GM19467 (cell line): ENCODE data around the gene BLM.
"Not testable (repeated sequence)": the region's sequence is repeated elsewhere in the genome, so short reads cannot be mapped to it uniquely, and the experiment has no call there.

Experiments used
- ATAC-seq: cut with Tn5 transposase; IDR thresholded peaks from one replicate; pipeline ENCODE4 v1.9.1; 2021; ENCODE audit warnings: mild to moderate bottlenecking, moderate library complexity; ENCODE audit not compliant: unreplicated experiment

The BLM gene

DNA sequence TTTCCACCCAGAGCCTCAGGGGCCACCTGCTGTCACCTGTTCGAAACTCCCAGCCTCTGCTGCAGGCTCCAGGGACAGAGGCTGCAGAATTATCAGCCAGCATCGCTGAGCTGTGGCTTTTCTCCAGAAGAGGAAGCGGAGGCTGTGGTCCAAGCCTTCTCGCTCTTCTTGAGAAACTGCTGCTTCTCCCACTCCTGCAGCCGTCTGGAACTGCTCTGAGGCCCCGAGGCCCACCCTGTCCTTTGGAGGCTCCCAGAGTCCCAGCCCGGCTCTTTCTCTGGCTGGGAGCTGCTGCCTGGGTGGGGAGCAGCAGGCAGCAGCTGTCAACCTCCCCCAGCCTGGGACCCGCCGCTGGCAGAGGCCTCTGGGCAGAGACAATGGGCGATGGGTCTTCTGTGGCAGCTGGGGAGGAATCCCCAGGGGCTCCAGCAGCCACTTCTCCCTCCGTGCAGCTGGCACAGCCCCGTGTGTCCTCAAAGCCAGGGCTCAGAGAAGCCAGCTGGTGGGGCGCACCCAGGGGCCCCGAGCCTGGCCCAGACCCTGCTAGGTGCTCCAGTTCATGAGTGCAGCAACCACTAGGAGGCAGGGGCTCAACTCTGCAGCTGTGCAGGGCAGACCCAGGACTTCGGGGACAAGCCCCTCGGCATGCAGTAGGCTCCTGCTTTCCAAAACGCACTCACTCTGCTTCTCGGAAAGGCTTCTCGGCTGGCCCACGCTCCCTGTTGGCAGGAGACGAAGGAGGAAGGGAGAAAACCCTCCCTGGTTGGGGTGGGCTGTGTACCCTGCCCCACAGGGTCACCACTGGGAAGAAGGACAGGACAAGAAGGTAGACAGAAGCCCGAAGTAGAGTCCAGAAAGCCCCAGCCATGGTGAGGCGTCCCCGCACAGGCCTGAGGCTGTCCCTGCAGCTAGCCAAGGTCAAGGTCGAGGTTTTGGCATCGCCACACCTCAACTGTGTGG, 101.4 kb downstream of the BLM start:
- peak; percentile 47 for ATAC-seq

DNA sequence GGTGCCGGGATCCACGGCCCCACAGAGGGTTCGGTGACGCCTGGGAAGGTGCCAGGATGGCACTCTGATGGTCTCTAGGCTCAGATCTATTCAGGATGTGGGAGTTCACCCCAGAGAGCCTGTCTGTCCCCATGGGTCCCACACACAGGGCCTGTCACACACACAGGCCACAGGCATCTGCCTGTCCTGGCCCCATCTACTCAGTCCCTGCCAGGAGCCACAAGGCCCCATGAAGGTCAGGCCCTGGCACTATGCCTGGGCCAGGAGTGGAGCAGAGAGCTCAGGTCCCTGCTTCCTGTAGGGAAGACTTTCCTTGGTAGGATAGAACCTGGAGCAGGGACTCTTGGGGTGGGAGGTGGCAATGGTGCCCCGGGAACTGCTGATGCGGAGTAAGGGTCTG, 102.2 kb downstream of the BLM start:
- ATAC-seq, result no peak

DNA sequence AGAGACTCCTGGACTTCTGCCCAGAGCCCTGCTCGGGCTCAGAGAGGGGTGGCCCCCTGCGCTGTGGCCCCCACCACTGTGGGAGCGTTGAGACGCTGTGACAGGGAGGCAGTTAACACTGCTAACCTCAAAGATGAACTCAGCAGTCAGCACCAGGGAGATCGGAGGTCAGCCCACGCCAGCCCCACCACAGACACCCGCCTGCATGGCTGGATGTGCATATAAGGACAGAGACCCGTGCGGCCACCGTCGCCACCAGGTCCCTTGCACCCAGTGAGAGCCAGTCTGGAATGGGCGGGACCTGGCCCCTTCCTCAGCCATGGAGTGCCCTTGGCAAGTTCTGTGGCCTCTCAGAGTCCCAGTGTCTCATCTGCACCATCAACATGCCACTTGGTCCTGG, 102.7 kb downstream of the BLM start:
- no peak for ATAC-seq

DNA sequence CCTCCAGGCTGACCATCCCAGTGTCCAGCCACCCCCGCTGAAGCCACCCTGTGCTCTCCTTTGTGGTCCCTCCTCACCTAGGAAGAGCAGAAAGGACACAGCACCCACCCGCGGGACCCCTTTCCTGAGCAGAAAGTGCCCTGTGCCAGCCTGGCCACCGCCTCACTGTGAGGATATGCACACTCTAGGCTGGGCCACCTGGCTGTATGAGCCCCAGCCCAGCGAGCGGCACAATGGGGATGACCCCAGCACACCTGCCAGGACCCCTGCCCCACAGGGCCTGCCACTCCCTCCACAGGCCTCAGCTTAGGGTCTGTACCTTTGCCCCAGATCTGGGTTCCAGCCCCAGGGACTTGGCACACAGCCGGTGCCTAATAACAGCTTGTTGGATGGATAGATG, 103.3 kb downstream of the BLM start:
- no peak for ATAC-seq

DNA sequence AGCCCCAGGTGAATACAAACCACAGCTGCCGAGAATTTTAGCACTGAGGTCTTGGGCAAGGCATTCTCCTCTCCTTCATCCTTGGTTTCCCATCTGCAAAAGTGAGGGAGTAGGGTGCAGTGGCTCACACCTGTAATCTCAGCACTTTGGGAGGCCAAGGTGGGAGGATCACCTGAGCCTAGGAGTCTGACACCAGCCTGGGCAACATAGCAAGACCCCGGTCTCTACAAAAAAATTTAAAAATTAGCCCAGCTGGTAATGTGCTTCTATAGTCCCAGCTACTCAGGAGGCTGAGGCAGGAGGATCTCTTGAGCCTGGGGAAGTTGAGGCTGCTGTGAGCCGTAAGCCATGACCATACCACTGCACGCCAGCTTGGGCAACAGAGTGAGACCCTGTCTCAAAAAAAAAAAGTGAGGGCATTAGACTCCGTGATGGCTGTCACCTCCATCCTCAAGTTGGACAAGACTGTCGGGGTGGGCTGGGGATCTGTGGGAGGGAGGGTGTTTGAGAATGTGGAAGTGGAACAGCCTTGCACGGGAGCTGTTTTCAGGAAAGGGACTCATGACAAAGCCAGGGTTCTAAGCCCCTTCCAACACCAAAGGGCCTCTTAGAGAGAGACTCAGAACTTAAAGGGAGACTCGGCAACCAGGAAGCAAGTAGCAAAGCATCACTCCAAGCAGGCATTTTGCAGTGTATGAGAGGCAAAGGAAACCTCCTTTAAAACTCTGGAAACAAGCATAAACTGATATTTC, 105.2 kb downstream of the BLM start:
- no peak for ATAC-seq

DNA sequence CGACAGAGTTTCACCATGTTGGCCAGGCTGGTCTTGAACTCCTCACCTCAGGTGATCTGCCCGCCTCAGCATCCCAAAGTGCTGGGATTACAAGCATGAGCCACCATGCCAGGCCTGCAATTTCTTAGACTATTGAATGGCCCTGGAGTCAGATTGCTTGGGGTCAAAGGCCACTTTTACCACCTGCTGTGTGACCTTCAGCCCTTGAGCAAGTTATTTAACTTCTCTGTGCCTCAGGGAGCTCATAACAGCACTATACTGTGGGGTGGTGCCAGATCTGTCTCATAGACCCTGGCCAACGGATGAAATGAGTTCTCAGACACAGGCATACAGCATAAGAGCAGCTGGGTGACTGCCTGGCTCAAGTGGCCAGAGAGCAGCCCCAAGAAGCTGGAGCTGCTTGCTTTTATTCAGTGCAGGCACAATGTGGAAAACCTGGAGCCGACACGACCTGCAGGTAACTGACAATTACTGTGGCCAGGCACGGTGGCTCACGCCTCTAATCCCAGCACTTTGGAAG, 106.4 kb downstream of the BLM start:
- no peak for ATAC-seq

DNA sequence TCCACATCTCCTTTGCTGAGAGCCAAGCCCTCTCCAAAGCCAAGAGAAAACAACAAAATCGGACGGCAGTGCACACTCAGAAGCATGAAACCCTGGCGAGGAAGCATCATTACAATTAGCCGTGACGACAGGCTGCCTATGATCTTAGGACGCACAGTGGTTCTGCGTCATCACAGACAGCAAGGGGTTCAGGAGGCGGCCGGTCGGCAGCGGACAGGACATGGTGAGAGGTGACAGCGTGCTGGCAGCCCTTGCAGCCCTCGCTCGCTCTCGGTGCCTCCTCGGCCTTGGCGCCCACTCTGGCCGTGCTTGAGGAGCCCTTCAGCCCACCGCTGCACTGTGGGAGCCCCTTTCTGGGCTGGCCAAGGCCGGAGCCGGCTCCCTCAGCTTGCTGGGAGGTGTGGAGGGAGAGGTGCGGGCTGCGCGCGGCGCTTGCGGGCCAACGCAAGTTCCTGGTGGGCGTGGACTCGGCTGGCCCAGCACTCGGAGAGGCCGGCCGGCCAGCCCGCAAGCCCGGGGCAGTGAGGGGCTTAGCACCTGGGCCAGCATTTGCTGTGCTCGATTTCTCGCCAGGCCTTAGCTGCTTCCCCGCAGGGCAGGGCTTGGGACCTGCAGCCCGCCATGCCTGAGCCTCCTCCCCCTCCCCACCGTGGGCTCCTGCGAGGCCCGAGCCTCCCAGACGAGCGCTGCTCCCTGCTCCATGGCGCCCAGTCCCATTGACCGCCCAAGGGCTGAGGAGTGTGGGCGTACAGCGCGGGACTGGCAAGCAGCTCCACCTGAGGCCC, 108.2 kb downstream of the BLM start:
- not testable (repeated sequence) for ATAC-seq

DNA sequence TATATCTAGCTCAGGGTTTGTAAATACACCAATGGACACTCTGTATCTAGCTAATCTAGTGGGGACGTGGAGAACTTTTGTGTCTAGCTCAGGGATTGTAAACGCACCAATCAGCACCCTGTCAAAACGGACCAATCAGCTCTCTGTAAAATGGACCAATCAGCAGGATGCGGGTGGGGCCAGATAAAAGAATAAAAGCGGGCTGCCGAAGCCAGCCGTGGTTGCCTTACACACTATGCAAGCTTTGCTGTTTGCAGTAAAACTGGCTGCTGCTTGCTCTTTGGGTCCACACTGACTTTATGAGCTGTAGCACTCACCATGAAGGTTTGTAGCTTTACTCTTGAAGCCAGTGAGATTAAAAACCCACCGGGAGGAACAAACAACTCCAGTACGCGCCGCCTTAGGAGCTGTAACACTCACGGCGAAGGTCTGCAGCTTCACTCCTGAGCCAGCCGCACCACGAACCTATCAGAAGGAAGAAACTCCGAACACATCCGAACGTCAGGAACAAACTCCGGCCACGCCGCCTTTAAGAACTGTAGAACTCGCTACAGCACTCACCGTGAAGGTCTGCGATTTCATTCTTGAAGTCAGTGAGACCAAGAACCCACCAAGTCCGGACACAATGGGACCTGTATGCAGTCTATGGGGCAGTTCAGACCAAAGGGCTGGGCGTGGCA, 109.2 kb downstream of the BLM start:
- not testable (repeated sequence) for ATAC-seq

DNA sequence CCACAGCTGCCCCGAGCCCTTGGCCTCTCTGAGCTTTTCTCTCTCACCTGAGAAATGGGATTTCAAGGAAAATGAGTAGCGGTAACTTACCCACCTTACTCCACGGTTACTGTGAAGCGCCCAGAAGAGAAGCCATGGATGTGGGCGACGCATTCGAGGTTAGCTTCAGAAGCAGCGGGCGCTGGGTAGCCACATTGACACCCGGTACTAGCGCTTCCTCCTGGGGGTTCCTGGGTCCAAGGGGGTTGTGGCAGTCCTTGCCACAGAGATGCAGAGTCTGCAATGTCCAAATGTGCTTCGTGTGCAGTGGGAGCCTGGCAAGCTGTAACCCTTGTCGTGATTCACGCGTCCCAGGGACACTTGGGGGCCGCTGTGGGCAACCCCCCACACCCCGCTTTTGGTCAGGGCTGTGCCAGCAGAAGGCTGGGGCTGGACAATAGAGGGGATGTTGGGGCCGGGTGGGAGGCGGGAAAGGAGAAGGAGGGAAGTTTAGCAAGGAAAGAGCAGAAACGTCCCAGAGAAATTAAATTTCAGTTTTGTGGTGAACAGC, 109.8 kb downstream of the BLM start:
- no peak for ATAC-seq

DNA sequence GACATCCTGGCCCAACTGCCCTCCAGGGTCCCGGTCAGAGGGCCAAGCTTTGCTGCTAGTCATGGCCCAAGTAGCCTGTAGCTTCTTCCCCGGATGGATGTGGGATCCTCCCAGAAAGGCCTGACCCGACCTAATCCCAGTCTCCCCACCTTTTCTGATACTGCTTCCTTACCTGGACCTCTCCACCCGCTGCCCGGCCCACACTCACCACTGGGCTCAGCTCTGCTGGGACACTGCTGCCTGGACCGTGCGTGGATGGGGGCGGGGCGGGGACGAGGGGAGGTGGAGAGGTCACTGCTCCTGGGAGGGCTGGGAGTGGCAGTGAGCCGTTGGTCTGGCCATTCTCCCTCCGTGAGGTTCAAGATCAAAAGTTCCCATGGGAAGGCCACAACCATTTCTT, 111.0 kb downstream of the BLM start:
- no peak for ATAC-seq

DNA sequence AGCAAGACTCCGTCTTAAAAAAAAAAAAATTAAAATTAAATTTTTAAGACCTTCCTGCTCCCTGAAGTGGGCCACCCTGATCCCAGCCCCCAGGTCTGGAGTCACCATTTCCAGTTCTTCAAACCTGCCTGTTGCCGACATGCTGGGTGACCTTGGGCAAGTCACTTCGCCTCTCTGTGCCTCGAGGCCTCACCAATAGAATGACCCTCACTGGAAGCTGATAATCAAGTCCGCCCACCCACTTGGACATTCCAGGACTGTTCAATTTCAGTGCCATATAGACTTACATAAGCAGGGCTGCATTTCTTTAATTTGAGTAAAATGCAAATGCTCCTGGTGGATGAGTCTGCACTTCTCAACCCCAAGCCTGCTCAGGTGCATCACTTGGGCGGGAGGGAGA, 112.0 kb downstream of the BLM start:
- ATAC-seq, result no peak

DNA sequence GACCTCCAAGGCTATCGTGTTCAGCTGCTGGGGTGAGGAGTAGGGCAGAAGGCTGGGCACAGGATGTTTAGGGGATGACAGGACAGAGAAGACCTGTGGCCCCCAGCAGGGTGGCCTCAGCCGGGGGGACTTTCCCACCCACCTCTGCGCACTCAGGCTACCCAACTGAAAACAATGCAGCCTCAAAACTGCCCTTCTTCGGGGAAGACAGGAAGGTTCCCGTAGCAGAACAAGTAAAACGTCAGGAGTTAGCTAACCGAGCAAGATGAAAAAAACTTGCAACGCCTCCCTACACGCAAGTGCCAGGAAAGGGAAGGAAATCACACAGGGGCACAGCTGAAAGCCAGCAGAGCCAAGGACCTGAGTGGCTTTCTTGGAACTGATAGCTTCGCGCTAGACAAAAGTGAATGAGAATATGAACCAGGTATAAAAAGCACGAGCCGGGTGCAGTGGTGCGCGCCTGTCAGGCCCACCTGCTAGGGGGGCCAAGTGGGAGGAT, 112.8 kb downstream of the BLM start:
- no peak for ATAC-seq

DNA sequence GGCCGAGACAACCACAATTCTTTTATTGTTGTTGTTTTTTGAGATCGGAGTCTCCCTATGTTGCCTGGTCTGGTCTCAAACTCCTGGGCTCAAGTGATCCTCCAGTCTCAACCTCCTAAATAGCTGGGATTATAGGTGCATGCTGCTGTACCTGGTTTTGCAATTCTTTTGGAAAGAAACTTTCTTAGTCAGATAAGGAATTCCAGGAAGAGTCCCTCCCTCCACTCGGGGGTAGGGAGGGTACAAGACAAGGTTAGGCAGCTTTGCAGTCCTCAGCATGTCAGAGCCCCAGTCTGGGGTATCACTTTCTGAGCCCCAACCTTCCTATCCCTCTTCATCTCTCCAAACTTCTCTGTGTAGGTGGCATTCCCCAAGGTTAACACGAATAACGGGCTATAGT, 117.5 kb downstream of the BLM start:
- ATAC-seq, result no peak

DNA sequence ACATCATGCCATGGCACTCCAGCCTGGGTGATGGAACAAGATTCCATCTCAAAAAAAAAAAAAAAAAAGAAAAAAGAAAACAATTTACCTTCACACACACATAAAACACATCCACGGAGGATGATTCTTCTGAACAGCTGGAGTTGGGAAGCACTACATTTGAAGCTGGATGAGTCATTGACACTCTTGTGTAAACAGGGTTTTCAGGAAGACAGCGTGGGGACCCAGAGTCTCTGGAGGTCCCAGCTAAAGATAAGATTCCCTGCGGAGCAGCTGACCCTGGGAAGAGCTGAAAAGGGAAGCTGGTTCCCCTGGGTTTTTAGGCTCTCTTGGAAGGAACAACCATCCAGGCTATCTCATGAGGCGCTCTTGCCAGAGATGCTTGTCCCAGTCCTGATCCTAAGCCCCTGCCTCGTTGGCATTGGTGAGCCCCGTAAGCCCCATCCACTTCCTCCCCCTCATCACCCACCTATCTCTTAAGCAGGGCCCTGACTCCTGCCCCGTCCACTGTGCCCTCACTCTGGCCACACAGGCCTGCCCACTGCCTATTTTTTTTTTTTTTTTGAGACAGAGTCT, 119.2 kb downstream of the BLM start:
- no peak for ATAC-seq

DNA sequence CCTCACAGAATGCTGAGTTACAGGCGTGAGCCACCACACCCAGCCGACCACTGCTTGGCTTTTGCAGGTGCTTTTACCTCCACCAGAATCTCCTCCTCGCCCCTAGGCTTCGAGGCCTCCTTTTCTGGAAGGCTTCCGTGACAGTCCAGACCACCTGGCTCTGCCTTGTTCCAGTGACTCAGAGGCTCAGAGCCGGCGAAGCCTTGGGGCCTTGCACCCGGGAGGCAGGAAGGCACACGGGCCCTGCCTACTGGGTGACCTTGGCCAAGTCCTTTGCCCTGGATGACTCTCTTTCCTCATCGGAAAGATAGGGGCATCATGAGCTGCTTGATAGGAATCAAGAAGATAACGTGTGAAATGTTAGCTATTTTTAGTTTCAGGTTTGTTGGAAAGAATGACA, 119.9 kb downstream of the BLM start:
- no peak for ATAC-seq

DNA sequence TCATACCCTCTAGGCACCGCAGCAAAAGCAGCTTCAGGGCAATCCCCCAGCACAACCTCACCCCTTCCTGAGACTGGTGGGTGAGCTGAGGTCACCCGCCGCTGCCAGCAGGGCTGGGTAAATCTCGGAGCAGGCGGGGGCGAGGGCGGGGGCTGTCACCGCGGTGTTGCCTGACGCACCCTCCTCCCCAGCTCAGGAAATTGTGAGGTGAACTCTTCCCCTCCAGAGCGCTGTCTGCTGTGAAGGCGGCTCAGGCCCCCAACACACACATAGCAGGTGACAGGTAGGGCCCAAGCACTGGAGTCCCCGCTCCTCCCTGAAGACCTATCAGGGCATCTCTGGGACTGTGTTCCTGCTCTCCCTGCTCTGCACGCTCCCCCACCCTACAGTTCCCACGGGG, 121.0 kb downstream of the BLM start:
- ATAC-seq, result no peak

DNA sequence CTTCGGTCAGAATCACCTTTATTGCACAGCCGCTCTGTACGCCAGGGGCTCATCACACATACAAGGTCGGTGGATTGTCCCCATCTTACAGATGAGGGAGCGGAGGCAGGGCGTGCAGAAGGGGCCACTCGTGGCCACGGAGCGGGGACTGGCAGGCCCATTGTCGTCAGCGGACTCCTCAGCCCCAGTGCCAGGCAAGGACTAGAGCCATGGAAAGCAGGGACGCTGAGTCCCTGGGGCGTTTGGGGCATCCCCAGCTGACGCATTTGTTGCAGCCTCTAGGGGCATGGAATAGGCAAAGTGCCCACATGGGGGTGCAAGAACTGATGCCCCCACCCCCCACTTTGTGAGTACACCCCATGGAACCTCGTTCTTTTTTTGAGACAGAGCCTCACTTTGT, 121.4 kb downstream of the BLM start:
- no peak for ATAC-seq

DNA sequence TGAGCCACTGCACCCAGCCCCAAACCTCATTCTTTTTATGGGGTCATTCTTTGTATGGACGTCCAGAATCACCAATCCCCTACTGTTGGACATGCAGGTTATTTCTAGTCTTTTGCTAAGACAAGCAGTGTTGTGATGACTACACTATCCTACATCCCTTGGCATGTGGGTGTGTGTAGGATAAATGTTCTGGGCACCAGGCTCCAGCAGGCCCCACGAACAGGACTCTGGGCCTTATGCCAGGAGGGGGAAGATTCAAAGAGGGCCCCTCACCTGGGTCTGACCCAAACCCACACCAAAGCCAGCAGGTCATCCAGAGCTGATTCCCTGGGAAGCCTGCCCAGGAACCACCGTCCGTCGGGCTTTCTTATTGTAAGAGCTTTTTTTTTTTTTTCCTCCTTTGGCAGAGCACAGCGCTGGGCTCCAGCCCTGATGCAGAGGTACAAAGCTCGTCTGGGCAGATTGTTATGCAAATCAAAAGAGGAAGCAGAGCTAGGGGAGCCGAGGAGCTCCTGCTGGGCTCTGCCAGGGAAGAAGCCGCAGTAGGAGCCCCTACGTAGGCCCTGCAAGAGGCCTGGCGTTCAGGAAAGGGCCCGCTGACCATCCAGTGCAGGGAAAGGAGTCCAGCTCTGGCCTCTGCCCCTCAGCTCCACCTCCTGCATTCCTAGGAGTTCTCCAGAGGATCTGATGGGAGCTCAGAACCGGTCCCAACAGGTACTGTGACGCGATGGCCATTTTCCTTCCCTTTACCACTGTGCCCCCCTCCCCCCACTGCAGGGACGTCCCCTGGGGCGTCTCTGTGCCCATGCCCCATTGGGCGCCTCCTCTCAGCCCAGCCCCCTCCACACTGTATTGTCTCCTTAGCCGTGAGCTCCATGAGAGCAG, 122.3 kb downstream of the BLM start:
- ATAC-seq, result peak; percentile 62
